ENCODE measurements around the gene LOXL1. TPM values are rescaled to one million over a fixed set of nuclear protein-coding genes. Genes with fewer than 3 reads are reported as not detected.
A peak's percentile ranks its signal among the peaks of the same experiment; 100 is the strongest.

LOXL1 gene
- total and polyA plus RNA-seq, 2 donors (not counting 1 experiment from before 2014, with no cell fraction given), result 65.6 to 163 TPM

DNA sequence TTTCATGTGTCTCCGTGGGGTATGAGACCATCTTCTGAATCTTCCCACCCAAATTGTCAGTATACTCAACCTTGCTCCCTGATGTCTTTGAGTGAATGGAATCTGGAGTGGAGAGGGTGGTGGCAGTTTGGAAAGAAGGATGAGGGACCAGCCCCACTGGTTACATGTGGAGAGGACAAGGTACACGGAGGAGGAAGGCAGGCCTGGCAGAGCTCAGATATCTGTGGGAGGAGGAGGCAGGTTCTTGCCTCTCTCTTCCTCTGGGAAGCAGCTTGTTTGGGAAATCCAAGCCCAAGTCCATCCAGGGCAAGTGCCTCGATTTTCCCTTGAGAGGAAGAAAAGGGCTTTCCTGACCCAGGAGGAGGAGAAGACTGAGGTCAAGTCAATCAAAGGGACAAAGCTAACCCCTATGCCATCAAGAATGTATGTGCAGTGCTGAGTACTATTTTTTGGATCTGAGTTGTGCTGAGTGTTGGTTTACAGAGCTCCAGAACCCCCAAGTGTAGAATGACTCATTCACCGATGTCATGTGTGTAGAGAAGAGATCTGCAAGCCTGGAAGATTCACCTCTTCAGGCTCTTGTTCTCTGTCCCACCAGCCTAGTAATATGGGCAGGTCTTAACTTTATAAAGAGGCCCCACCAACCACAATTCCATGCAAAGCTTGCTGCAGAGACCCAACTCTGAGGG lies 19.8 kb upstream of the LOXL1 start:
- Histone ChIP-seq H3K4me3 (replicated peaks in 1 of 4; ENCODE audit: control extremely low read depth in 1 of 4, insufficient read depth in 1 of 4, low read depth in 3 of 4, low read length in 4 of 4) (no peak overlapping the region), H2AFZ (ENCODE audit: low read length) (no peak overlapping the region), H3K27me3 (ENCODE audit: control insufficient read depth, insufficient read depth, low read length) (no peaks in the 10 kb centered on the region), H3K79me2 (ENCODE audit: control insufficient read depth, insufficient read depth, low read length) (no peaks in the 10 kb centered on the region), H4K20me1 (ENCODE audit: control insufficient read depth, extremely low read depth, insufficient read depth, low read length) (no peaks in the 10 kb centered on the region), H3K36me3 (ENCODE audit: control insufficient read depth, insufficient read depth, low read length) (no peaks in the 10 kb centered on the region), H3K9ac (ENCODE audit: insufficient read depth, low read length) (no peak overlapping the region), H3K27ac (ENCODE audit: insufficient read depth, low read length) (no peak overlapping the region), H3K9me3 (ENCODE audit: control insufficient read depth, insufficient read depth, low read depth, low read length) (no peaks in the 10 kb centered on the region), H3K4me1 (ENCODE audit: control insufficient read depth, extremely low read depth, insufficient read depth, low read length) (no peaks in the 10 kb centered on the region), H3K4me2 (ENCODE audit: extremely low read depth, insufficient read depth, low read length) (no peak overlapping the region)
- TF ChIP-seq CTCF (conservative IDR thresholded peaks at IDR 0.05 in 1 of 2, IDR thresholded peaks at IDR 0.05 in 1 of 2; ENCODE audit: low read depth in 1 of 2, low read length in 2 of 2) (no peak), EZH2 (IDR thresholded peaks at IDR 0.05; ENCODE audit: low read length, missing control alignments) (no peak)
- DNase-seq (ENCODE audit: low read depth in 2 of 2), result peak; percentile 36 to 43

DNA sequence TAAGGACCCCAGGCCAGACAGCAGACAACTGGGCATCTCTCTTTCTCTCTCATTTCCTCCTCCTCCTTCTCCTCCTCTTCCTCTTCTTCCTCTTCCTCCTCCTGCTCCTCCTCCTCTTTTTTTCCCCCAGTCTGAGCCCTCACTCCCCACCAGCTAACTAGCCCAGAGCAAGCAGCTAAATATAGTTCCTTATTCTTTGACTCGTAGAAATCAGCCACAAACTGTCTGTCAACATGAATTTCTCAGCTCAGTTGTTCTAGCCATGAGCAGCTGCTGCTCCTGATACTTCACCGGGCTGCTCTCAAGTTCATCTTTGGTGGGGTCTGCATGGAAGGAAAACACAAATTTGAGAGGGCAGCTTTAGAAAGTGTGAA lies 19.2 kb upstream of the LOXL1 start:
- Histone ChIP-seq H3K36me3 (ENCODE audit: control insufficient read depth, insufficient read depth, low read length) (peaks cover 2% of the 10 kb centered on the region), H3K9me3 (ENCODE audit: control insufficient read depth, insufficient read depth, low read depth, low read length) (no peaks in the 10 kb centered on the region), H3K27me3 (ENCODE audit: control insufficient read depth, insufficient read depth, low read length) (no peaks in the 10 kb centered on the region), H3K9ac (ENCODE audit: insufficient read depth, low read length) (no peak overlapping the region), H3K27ac (ENCODE audit: insufficient read depth, low read length) (no peak overlapping the region), H3K4me3 (replicated peaks in 1 of 4; ENCODE audit: control extremely low read depth in 1 of 4, insufficient read depth in 1 of 4, low read depth in 3 of 4, low read length in 4 of 4) (no peak overlapping the region), H2AFZ (ENCODE audit: low read length) (no peak overlapping the region), H4K20me1 (ENCODE audit: control insufficient read depth, extremely low read depth, insufficient read depth, low read length) (no peaks in the 10 kb centered on the region), H3K79me2 (ENCODE audit: control insufficient read depth, insufficient read depth, low read length) (no peaks in the 10 kb centered on the region), H3K4me1 (ENCODE audit: control insufficient read depth, extremely low read depth, insufficient read depth, low read length) (no peaks in the 10 kb centered on the region), H3K4me2 (ENCODE audit: extremely low read depth, insufficient read depth, low read length) (no peak overlapping the region)
- TF ChIP-seq EZH2 (IDR thresholded peaks at IDR 0.05; ENCODE audit: low read length, missing control alignments) (no peak), CTCF (conservative IDR thresholded peaks at IDR 0.05 in 1 of 2, IDR thresholded peaks at IDR 0.05 in 1 of 2; ENCODE audit: low read depth in 1 of 2, low read length in 2 of 2) (no peak)
- DNase-seq (ENCODE audit: low read depth in 2 of 2), result no peak

GRCh38 chr15:73908030-73908821 lies 18.0 kb upstream of the LOXL1 start:
- Histone ChIP-seq H3K4me3 (replicated peaks in 1 of 4; ENCODE audit: control extremely low read depth in 1 of 4, insufficient read depth in 1 of 4, low read depth in 3 of 4, low read length in 4 of 4) (no peak overlapping the region), H3K9me3 (ENCODE audit: control insufficient read depth, insufficient read depth, low read depth, low read length) (no peaks in the 10 kb centered on the region), H4K20me1 (ENCODE audit: control insufficient read depth, extremely low read depth, insufficient read depth, low read length) (no peaks in the 10 kb centered on the region), H3K9ac (ENCODE audit: insufficient read depth, low read length) (no peak overlapping the region), H3K27ac (ENCODE audit: insufficient read depth, low read length) (no peak overlapping the region), H3K4me2 (ENCODE audit: extremely low read depth, insufficient read depth, low read length) (no peak overlapping the region), H3K27me3 (ENCODE audit: control insufficient read depth, insufficient read depth, low read length) (no peaks in the 10 kb centered on the region), H3K36me3 (ENCODE audit: control insufficient read depth, insufficient read depth, low read length) (peaks cover 2% of the 10 kb centered on the region), H2AFZ (ENCODE audit: low read length) (no peak overlapping the region), H3K4me1 (ENCODE audit: control insufficient read depth, extremely low read depth, insufficient read depth, low read length) (no peaks in the 10 kb centered on the region), H3K79me2 (ENCODE audit: control insufficient read depth, insufficient read depth, low read length) (no peaks in the 10 kb centered on the region)
- TF ChIP-seq CTCF (conservative IDR thresholded peaks at IDR 0.05 in 1 of 2, IDR thresholded peaks at IDR 0.05 in 1 of 2; ENCODE audit: low read depth in 1 of 2, low read length in 2 of 2) (peak; percentile 83 to 95), EZH2 (IDR thresholded peaks at IDR 0.05; ENCODE audit: low read length, missing control alignments) (no peak)
- DNase-seq (ENCODE audit: low read depth in 2 of 2), result peak; percentile 54 to 71
